Memory B cell (primary cell): ENCODE results near the gene NGF.

Experiments
- ATAC-seq: fragments of 150-1000 bp; cut with Tn5 transposase; 2 replicates; pipeline ENCODE4 v1.10.0; 2021; ENCODE audit warnings: low read depth, mild to moderate bottlenecking, moderate library complexity
- DNase-seq, 2 donors: peaks; one replicate each; pipeline ENCODE4 v3.0.0; 2022; ENCODE audit warnings: low spot score in 2 of 2
- H3K27ac Mint-ChIP-seq: one replicate; pipeline ENCODE4 v1.8.0; 2022; ENCODE audit warnings: mild to moderate bottlenecking, moderate library complexity, mixed read lengths
- H3K27me3 Mint-ChIP-seq: one replicate; pipeline ENCODE4 v1.8.0; 2022; ENCODE audit warnings: mixed read lengths
- H3K36me3 Mint-ChIP-seq: one replicate; pipeline ENCODE4 v1.8.0; 2022; ENCODE audit warnings: mild to moderate bottlenecking, mixed read lengths
- H3K4me1 Mint-ChIP-seq: one replicate; pipeline ENCODE4 v1.8.0; 2022; ENCODE audit warnings: mixed read lengths
- H3K4me3 Mint-ChIP-seq: one replicate; pipeline ENCODE4 v1.8.0; 2022; ENCODE audit warnings: mild to moderate bottlenecking, moderate library complexity, mixed read lengths
- H3K9me3 Mint-ChIP-seq: one replicate; pipeline ENCODE4 v1.8.0; 2022; ENCODE audit warnings: mixed read lengths

Gene NGF

GRCh38 chr1:115266729-115267421 lies 71.2 kb downstream of the NGF start:
- Mint-ChIP-seq H3K27me3 (peaks cover 3% of the 10 kb centered on the region), H3K27ac (no peak overlapping the region), H3K4me3 (no peak overlapping the region), H3K36me3 (no peaks in the 10 kb centered on the region), H3K9me3 (no peaks in the 10 kb centered on the region), H3K4me1 (no peaks in the 10 kb centered on the region)
- ATAC-seq: no peak
- no peak for DNase-seq

- Mint-ChIP-seq H3K9me3 (peaks cover 3% of the 10 kb centered on the region), H3K27ac (no peak overlapping the region), H3K27me3 (peaks cover 7% of the 10 kb centered on the region), H3K4me3 (no peak overlapping the region), H3K36me3 (no peaks in the 10 kb centered on the region), H3K4me1 (no peaks in the 10 kb centered on the region)
- DNase-seq: no peak
- ATAC-seq: no peak
Measured at GRCh38 chr1:115265099-115265498, 73.0 kb downstream of the NGF start.

GRCh38 chr1:115262886-115263285 lies 75.2 kb downstream of the NGF start:
- no peaks in the 10 kb centered on the region for H3K4me1 Mint-ChIP-seq
- no peak overlapping the region for H3K27ac Mint-ChIP-seq
- H3K27me3 Mint-ChIP-seq: peaks cover 4% of the 10 kb centered on the region
- H3K4me3 Mint-ChIP-seq: no peak overlapping the region
- ATAC-seq: no peak
- peaks cover 10% of the 10 kb centered on the region for H3K9me3 Mint-ChIP-seq
- no peaks in the 10 kb centered on the region for H3K36me3 Mint-ChIP-seq
- DNase-seq: no peak

- Mint-ChIP-seq H3K27ac (no peak overlapping the region), H3K9me3 (peaks cover 10% of the 10 kb centered on the region), H3K4me3 (no peak overlapping the region), H3K36me3 (no peaks in the 10 kb centered on the region), H3K4me1 (no peaks in the 10 kb centered on the region), H3K27me3 (peaks cover 4% of the 10 kb centered on the region)
- DNase-seq: no peak
- ATAC-seq: no peak
Measured at GRCh38 chr1:115261496-115261895, 76.6 kb downstream of the NGF start.

- peaks cover 11% of the 10 kb centered on the region for H3K9me3 Mint-ChIP-seq
- no peaks in the 10 kb centered on the region for H3K4me1 Mint-ChIP-seq
- no peaks in the 10 kb centered on the region for H3K36me3 Mint-ChIP-seq
- ATAC-seq (no peak), DNase-seq (no peak)
- H3K4me3 Mint-ChIP-seq: no peak overlapping the region
- H3K27me3 Mint-ChIP-seq: peaks cover 4% of the 10 kb centered on the region
- no peak overlapping the region for H3K27ac Mint-ChIP-seq
Measured at GRCh38 chr1:115258302-115258866, 79.7 kb downstream of the NGF start.

- no peak overlapping the region for H3K27ac Mint-ChIP-seq
Measured at GRCh38 chr1:115257591-115257990, 80.5 kb downstream of the NGF start.

GRCh38 chr1:115255154-115255553 lies 82.9 kb downstream of the NGF start:
- ATAC-seq: no peak
- no peaks in the 10 kb centered on the region for H3K36me3 Mint-ChIP-seq
- H3K4me3 Mint-ChIP-seq: no peak overlapping the region
- no peaks in the 10 kb centered on the region for H3K4me1 Mint-ChIP-seq
- peaks cover 10% of the 10 kb centered on the region for H3K9me3 Mint-ChIP-seq
- no peaks in the 10 kb centered on the region for H3K27me3 Mint-ChIP-seq
- no peak for DNase-seq
- H3K27ac Mint-ChIP-seq: no peak overlapping the region

More at GRCh38 chr1:115257591-115257990, 80.5 kb downstream of the NGF start:
- DNase-seq: no peak
- no peaks in the 10 kb centered on the region for H3K36me3 Mint-ChIP-seq
- no peaks in the 10 kb centered on the region for H3K4me1 Mint-ChIP-seq
- H3K9me3 Mint-ChIP-seq: peaks cover 11% of the 10 kb centered on the region
- ATAC-seq: no peak
- H3K27me3 Mint-ChIP-seq: peaks cover 4% of the 10 kb centered on the region
- H3K4me3 Mint-ChIP-seq: no peak overlapping the region

- DNase-seq (no peak), ATAC-seq (no peak)
- peaks cover 5% of the 10 kb centered on the region for H3K9me3 Mint-ChIP-seq
- no peak overlapping the region for H3K4me3 Mint-ChIP-seq
- no peaks in the 10 kb centered on the region for H3K4me1 Mint-ChIP-seq
- no peaks in the 10 kb centered on the region for H3K36me3 Mint-ChIP-seq
- H3K27ac Mint-ChIP-seq: no peak overlapping the region
- H3K27me3 Mint-ChIP-seq: no peaks in the 10 kb centered on the region
Measured at GRCh38 chr1:115252585-115252984, 85.5 kb downstream of the NGF start.

- H3K27ac Mint-ChIP-seq: no peak overlapping the region
- H3K4me1 Mint-ChIP-seq: no peaks in the 10 kb centered on the region
- no peak for ATAC-seq
Measured at GRCh38 chr1:115251856-115252255, 86.2 kb downstream of the NGF start.

GRCh38 chr1:115251340-115251748 lies 86.7 kb downstream of the NGF start:
- Mint-ChIP-seq H3K27ac (no peak overlapping the region), H3K4me1 (no peaks in the 10 kb centered on the region), H3K4me3 (no peak overlapping the region), H3K36me3 (no peaks in the 10 kb centered on the region), H3K27me3 (no peaks in the 10 kb centered on the region), H3K9me3 (peaks cover 5% of the 10 kb centered on the region)
- DNase-seq (no peak), ATAC-seq (no peak)

More at GRCh38 chr1:115251856-115252255, 86.2 kb downstream of the NGF start:
- no peaks in the 10 kb centered on the region for H3K36me3 Mint-ChIP-seq
- H3K27me3 Mint-ChIP-seq: no peaks in the 10 kb centered on the region
- no peak overlapping the region for H3K4me3 Mint-ChIP-seq
- no peak for DNase-seq
- H3K9me3 Mint-ChIP-seq: peaks cover 5% of the 10 kb centered on the region

- no peak overlapping the region for H3K4me3 Mint-ChIP-seq
- no peak for DNase-seq
- no peak overlapping the region for H3K27ac Mint-ChIP-seq
- no peaks in the 10 kb centered on the region for H3K36me3 Mint-ChIP-seq
- H3K27me3 Mint-ChIP-seq: peaks cover 3% of the 10 kb centered on the region
- H3K4me1 Mint-ChIP-seq: no peaks in the 10 kb centered on the region
- peaks cover 8% of the 10 kb centered on the region for H3K9me3 Mint-ChIP-seq
- no peak for ATAC-seq
Measured at GRCh38 chr1:115246526-115246925, 91.5 kb downstream of the NGF start.

GRCh38 chr1:115245227-115245626 lies 92.8 kb downstream of the NGF start:
- H3K27me3 Mint-ChIP-seq: peaks cover 5% of the 10 kb centered on the region
- no peak overlapping the region for H3K27ac Mint-ChIP-seq
- H3K36me3 Mint-ChIP-seq: no peaks in the 10 kb centered on the region
- H3K9me3 Mint-ChIP-seq: peaks cover 8% of the 10 kb centered on the region
- no peak overlapping the region for H3K4me3 Mint-ChIP-seq
- DNase-seq (no peak), ATAC-seq (no peak)
- no peaks in the 10 kb centered on the region for H3K4me1 Mint-ChIP-seq

GRCh38 chr1:115242543-115242942 lies 95.5 kb downstream of the NGF start:
- no peaks in the 10 kb centered on the region for H3K4me1 Mint-ChIP-seq
- no peaks in the 10 kb centered on the region for H3K36me3 Mint-ChIP-seq
- H3K9me3 Mint-ChIP-seq: peaks cover 6% of the 10 kb centered on the region
- DNase-seq: no peak
- H3K27ac Mint-ChIP-seq: no peak overlapping the region
- no peak for ATAC-seq
- H3K4me3 Mint-ChIP-seq: no peak overlapping the region
- H3K27me3 Mint-ChIP-seq: peaks cover 8% of the 10 kb centered on the region

- Mint-ChIP-seq H3K27me3 (peaks cover 12% of the 10 kb centered on the region), H3K27ac (no peak overlapping the region), H3K36me3 (no peaks in the 10 kb centered on the region), H3K9me3 (peaks cover 6% of the 10 kb centered on the region), H3K4me3 (no peak overlapping the region), H3K4me1 (no peaks in the 10 kb centered on the region)
- DNase-seq (no peak), ATAC-seq (no peak)
Measured at GRCh38 chr1:115241309-115241708, 96.7 kb downstream of the NGF start.

GRCh38 chr1:115240297-115240696 lies 97.8 kb downstream of the NGF start:
- H3K9me3 Mint-ChIP-seq: peaks cover 6% of the 10 kb centered on the region
- peaks cover 12% of the 10 kb centered on the region for H3K27me3 Mint-ChIP-seq
- H3K4me1 Mint-ChIP-seq: no peaks in the 10 kb centered on the region
- ATAC-seq: no peak
- H3K4me3 Mint-ChIP-seq: no peak overlapping the region
- DNase-seq: no peak
- H3K27ac Mint-ChIP-seq: no peak overlapping the region
- no peaks in the 10 kb centered on the region for H3K36me3 Mint-ChIP-seq
